Activated naive CD4-positive, alpha-beta T cell treated with anti-CD3 and anti-CD28 coated beads, Interleukin-2, amount 10 ng/mL, durations not matched to agents 7 days and 5 days (primary cell): ENCODE data around the gene CRLF2.
"Not testable (repeated sequence)": the region's sequence is repeated elsewhere in the genome, so short reads cannot be mapped to it uniquely, and the experiment has no call there.

Experiments
- CTCF ChIA-PET: fragments of 350-600 bp; sonication (Branson Sonifier 250); formaldehyde crosslinking; loops from one replicate; lab custom pipeline; 2021; ENCODE audit warnings: antibody characterized with exemption; lab: Charles Lee
- DNase-seq: peaks from one replicate; pipeline ENCODE4 v3.0.0-alpha.2; 2020
- H3K27ac Mint-ChIP-seq: one replicate; pipeline ENCODE4 v1.8.0; 2021; ENCODE audit warnings: mild to moderate bottlenecking, moderate library complexity, mixed read lengths
- H3K27me3 Mint-ChIP-seq: one replicate; pipeline ENCODE4 v1.8.0; 2021; ENCODE audit warnings: mild to moderate bottlenecking, mixed read lengths
- H3K36me3 Mint-ChIP-seq: one replicate; pipeline ENCODE4 v1.8.0; 2021; ENCODE audit warnings: mixed read lengths
- H3K4me1 Mint-ChIP-seq: one replicate; pipeline ENCODE4 v1.8.0; 2021; ENCODE audit warnings: mixed read lengths
- H3K4me3 Mint-ChIP-seq: one replicate; pipeline ENCODE4 v1.8.0; 2021; ENCODE audit warnings: mild to moderate bottlenecking, moderate library complexity, mixed read lengths
- H3K9me3 Mint-ChIP-seq: one replicate; pipeline ENCODE4 v1.8.0; 2021; ENCODE audit warnings: mixed read lengths

CRLF2 gene

GRCh38 chrX:1167466-1167865 lies 45.0 kb downstream of the CRLF2 start:
- H3K27me3 Mint-ChIP-seq = peaks cover 19% of the 10 kb centered on the region
- no peak for DNase-seq
- no peaks in the 10 kb centered on the region for H3K9me3 Mint-ChIP-seq
- CTCF ChIA-PET = no interaction called here
- H3K4me3 Mint-ChIP-seq = no peak overlapping the region
- H3K36me3 Mint-ChIP-seq = no peaks in the 10 kb centered on the region
- H3K27ac Mint-ChIP-seq = no peak overlapping the region
- peaks cover 12% of the 10 kb centered on the region for H3K4me1 Mint-ChIP-seq

- peak; percentile 49 for DNase-seq
- H3K9me3 Mint-ChIP-seq = peaks cover 2% of the 10 kb centered on the region
- CTCF ChIA-PET = no interaction called here
- no peak overlapping the region for H3K4me3 Mint-ChIP-seq
- H3K27ac Mint-ChIP-seq = peak overlapping the region; percentile 71
- H3K36me3 Mint-ChIP-seq = no peaks in the 10 kb centered on the region
- peaks cover 24% of the 10 kb centered on the region for H3K27me3 Mint-ChIP-seq
- H3K4me1 Mint-ChIP-seq = peaks cover 12% of the 10 kb centered on the region
Observed at GRCh38 chrX:1165535-1166196, 46.8 kb downstream of the CRLF2 start.

- DNase-seq = peak; percentile 32
- Mint-ChIP-seq H3K4me3 (no peak overlapping the region), H3K9me3 (peaks cover 11% of the 10 kb centered on the region), H3K27me3 (peaks cover 30% of the 10 kb centered on the region), H3K27ac (peak overlapping the region; percentile 67), H3K4me1 (peaks cover 12% of the 10 kb centered on the region), H3K36me3 (peaks cover 3% of the 10 kb centered on the region)
- CTCF ChIA-PET = no interaction called here
Observed at GRCh38 chrX:1164322-1165288, 47.8 kb downstream of the CRLF2 start.

DNA sequence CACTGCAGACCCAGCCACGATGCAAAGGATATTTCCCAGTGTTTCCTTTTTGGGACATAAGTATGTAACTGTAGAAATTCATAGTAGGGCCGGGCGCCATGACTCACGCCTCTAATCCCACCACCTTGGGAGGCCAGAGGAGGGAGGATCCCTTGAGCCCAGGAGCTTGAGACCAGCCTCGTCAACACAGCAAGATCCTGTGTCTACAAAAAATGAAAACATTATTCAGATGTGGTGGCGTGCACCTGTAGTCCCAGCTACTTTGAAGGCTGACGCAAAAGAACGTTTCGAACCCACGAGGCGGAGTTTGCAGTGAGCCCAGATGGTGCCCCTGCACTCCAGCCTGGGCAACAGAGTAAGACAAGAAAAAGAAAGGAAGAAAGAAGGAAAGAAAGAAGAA lies 49.2 kb downstream of the CRLF2 start:
- H3K36me3 Mint-ChIP-seq = peaks cover 3% of the 10 kb centered on the region
- H3K27ac Mint-ChIP-seq = no peak overlapping the region
- no peak for DNase-seq
- peaks cover 33% of the 10 kb centered on the region for H3K27me3 Mint-ChIP-seq
- H3K9me3 Mint-ChIP-seq = peaks cover 16% of the 10 kb centered on the region
- H3K4me1 Mint-ChIP-seq = peaks cover 12% of the 10 kb centered on the region
- CTCF ChIA-PET = no interaction called here
- no peak overlapping the region for H3K4me3 Mint-ChIP-seq

- H3K4me1 Mint-ChIP-seq = peaks cover 11% of the 10 kb centered on the region
- H3K27ac Mint-ChIP-seq = no peak overlapping the region
- H3K27me3 Mint-ChIP-seq = peaks cover 27% of the 10 kb centered on the region
- peaks cover 16% of the 10 kb centered on the region for H3K9me3 Mint-ChIP-seq
- no peak for DNase-seq
- H3K4me3 Mint-ChIP-seq = no peak overlapping the region
- peaks cover 3% of the 10 kb centered on the region for H3K36me3 Mint-ChIP-seq
- CTCF ChIA-PET = no interaction called here
Observed at GRCh38 chrX:1162119-1162916, 50.1 kb downstream of the CRLF2 start.

DNA sequence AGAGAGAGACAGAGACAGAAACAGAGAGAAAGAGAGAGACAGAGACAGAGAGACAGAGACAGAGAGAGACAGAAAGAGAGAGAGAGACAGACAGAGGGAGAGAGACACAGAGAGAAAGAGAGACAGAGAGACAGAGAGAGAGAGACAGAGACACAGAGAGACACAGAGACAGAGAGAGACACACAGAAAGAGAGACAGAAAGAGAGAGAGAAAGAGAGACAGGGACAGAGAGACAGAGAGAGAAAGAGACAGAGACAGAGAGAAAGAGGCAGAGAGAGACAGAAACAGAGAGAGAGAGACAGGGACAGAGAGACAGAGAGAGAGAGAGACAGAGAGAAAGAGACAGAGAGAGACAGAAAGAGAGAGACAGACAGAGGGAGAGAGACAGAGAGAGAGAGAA lies 52.9 kb downstream of the CRLF2 start:
- peak overlapping the region; percentile 2 for H3K4me3 Mint-ChIP-seq

DNA sequence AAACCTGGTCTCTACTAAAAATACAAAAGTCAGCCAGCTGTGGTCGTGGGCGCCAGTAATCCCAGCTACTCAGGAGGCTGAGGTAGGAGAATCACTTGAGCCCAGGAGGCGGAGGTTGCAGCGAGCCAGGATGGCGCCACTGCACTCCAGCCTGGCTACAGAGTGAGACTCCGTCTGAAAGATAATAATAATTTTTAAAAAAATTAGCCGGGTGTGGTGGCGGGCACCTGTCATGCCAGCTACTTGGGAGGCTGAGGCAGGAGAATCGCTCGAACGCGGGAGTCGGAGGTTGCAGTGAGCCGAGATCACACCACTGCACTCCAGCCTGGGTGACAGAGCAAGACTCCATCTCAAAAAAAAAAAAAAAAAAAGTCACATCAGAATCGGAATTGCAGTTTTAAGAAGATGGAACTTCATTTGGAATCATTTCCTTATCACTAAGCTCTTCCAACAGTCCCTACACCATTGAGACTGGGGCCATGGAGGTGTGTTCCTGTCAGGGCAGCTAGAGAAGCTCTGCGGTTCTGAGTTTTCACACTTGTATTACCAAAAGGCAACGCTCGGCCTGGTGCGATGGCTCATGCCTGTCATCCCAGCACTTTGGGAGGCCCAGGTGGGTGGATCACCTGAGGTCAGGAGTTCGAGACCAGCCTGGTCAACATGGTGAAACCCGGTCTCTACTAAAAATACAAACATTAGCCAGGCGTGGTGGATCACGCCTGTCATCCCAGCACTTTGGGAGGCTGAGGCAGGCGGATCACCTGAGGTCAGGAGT lies 55.6 kb downstream of the CRLF2 start:
- H3K4me3 Mint-ChIP-seq, DNase-seq, CTCF ChIA-PET, H3K36me3 Mint-ChIP-seq, H3K27ac Mint-ChIP-seq, H3K4me1 Mint-ChIP-seq: not testable (repeated sequence)
- H3K27me3 Mint-ChIP-seq = peaks cover 16% of the 10 kb centered on the region
- H3K9me3 Mint-ChIP-seq = peaks cover 16% of the 10 kb centered on the region

More for the DNA sequence above, 52.9 kb downstream of the CRLF2 start:
- Mint-ChIP-seq H3K36me3 (peaks cover 3% of the 10 kb centered on the region), H3K9me3 (peaks cover 16% of the 10 kb centered on the region), H3K27ac (peak overlapping the region; percentile 72), H3K4me1 (peaks cover 2% of the 10 kb centered on the region), H3K27me3 (peaks cover 24% of the 10 kb centered on the region)
- DNase-seq = no peak
- CTCF ChIA-PET = no interaction called here

- CTCF ChIA-PET = no interaction called here
- H3K27ac Mint-ChIP-seq = no peak overlapping the region
- peaks cover 2% of the 10 kb centered on the region for H3K4me1 Mint-ChIP-seq
- no peak overlapping the region for H3K4me3 Mint-ChIP-seq
- no peak for DNase-seq
- H3K27me3 Mint-ChIP-seq = peaks cover 16% of the 10 kb centered on the region
- no peaks in the 10 kb centered on the region for H3K9me3 Mint-ChIP-seq
- no peaks in the 10 kb centered on the region for H3K36me3 Mint-ChIP-seq
Observed at GRCh38 chrX:1153940-1154339, 58.5 kb downstream of the CRLF2 start.

- CTCF ChIA-PET = no interaction called here
- Mint-ChIP-seq H3K27me3 (peaks cover 16% of the 10 kb centered on the region), H3K27ac (no peak overlapping the region), H3K36me3 (no peaks in the 10 kb centered on the region), H3K4me3 (no peak overlapping the region), H3K4me1 (no peaks in the 10 kb centered on the region), H3K9me3 (no peaks in the 10 kb centered on the region)
- DNase-seq = no peak
Observed at GRCh38 chrX:1152090-1152489, 60.4 kb downstream of the CRLF2 start.

DNA sequence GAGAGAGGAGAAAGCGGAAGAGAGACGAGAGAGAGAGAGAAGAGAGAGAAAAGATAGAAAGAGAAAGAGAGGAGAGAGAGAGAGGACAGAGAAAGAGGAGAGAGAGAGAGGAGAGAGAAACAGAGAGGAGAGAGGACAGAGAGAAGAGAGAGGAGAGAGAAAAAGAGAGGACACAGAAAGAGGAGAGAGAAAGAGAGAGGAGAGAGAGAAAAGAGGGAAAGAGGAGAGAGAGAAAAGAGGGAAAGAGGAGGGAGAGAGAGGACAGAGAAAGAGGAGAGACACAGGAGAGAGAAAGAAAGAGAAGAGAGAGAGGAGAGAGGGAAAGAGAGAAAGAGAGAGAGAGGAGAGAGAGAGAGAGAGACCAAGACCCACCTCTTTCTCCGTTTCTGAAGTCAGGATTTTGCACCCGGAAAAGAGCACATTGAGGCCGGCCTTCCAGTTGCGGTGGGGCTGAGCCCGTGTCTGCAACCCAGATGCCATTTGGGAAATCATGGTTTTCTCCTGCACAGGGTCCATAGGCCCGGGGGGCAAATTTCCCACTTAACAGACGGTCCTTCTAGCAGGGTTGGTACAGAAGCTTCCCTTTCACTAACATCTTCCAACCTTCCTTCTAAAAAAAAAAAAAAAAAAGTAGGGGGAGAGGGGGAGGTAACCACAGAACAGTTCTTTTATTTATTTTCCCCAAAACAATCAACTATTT lies 60.9 kb downstream of the CRLF2 start:
- H3K4me3 Mint-ChIP-seq = no peak overlapping the region
- no peak overlapping the region for H3K27ac Mint-ChIP-seq
- H3K27me3 Mint-ChIP-seq = peaks cover 16% of the 10 kb centered on the region
- no peak for DNase-seq
- H3K4me1 Mint-ChIP-seq = no peaks in the 10 kb centered on the region
- no peaks in the 10 kb centered on the region for H3K36me3 Mint-ChIP-seq
- CTCF ChIA-PET = no interaction called here
- no peaks in the 10 kb centered on the region for H3K9me3 Mint-ChIP-seq

DNA sequence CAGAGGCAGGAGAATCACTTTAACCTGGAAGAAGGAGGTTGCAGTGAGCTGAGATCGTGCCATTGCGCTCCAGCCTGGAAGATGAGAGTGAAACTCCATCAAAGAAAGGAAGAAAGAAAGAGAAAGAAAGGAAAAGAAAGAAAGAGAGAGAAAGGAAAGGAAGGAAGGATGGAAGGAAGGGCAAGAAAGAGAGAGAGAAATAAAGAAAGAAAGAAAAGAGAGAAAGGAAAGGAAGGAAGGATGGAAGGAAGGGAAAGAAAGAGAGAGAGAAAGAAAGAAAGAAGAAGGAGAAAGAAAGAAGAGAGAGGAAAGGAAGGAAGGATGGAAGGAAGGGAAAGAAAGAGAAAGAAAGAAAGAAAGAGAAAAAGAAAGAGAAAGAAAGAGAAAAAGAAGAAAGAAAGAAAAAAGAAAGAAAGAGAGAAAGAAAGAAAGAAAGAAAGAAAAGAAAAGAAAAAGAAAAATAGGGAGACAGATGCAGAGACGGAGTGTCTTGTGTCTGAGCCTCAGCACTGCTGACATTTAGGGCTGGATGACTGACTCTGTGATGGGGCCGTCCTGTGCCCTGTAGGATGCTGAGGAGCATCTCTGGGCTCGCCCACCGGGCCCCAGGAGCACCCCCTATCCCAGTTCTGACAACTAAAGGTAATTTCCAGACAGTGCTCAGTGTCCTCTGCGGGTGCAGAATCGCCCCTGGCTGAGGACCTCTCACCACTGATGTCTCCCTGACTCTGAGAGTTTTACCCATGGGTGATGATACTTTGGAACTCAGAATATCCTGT lies 61.7 kb downstream of the CRLF2 start:
- Mint-ChIP-seq H3K9me3 (no peaks in the 10 kb centered on the region), H3K4me3 (no peak overlapping the region), H3K27me3 (peaks cover 16% of the 10 kb centered on the region), H3K27ac (no peak overlapping the region), H3K36me3 (no peaks in the 10 kb centered on the region), H3K4me1 (no peaks in the 10 kb centered on the region)
- no peak for DNase-seq
- CTCF ChIA-PET = no interaction called here

GRCh38 chrX:1147611-1148515 lies 64.6 kb downstream of the CRLF2 start:
- CTCF ChIA-PET = no interaction called here

More at GRCh38 chrX:1147611-1148515, 64.6 kb downstream of the CRLF2 start:
- Mint-ChIP-seq H3K4me1 (no peaks in the 10 kb centered on the region), H3K9me3 (no peaks in the 10 kb centered on the region), H3K27ac (no peak overlapping the region), H3K36me3 (no peaks in the 10 kb centered on the region), H3K27me3 (peaks cover 16% of the 10 kb centered on the region), H3K4me3 (no peak overlapping the region)
- DNase-seq = no peak
